Measurements from ENCODE around the gene VPS13D.
A peak's percentile ranks its signal among the peaks of the same experiment; 100 is the strongest.

DNA sequence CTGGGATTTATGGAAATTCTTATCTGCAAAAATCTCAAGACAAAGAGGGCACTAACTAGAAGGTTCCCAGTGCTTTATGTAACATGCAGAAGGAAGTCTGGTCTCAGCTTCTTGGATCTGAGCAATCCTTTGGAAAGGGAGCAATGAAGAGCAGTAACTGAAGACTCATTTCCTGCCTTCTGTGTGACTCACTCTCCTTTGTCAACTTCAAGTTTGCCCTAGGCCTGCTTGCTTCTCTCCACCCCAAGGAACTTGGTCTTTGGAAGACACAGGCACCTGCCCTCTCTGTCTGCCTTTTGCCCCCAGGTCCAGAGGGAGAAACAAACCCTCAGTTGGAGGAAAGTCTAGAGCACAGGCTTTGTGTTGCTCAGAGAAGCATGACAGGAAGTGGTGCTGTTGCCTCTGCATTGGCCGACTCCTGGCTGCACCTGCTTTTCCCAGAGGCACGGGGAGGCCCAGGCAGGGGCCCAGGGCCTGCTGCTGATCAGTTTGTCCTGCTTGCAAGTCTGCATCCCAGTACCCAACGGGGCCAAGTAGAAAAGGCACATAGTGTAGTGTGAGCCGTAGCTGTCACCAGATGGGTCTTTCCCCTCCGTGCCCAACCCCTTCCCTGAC, 251.0 kb downstream of the VPS13D start:
- TF ChIP-seq BHLHE40 (IDR thresholded peaks at IDR 0.05; ENCODE audit: low read depth, low read length) (no peak), RAD21 (IDR thresholded peaks at IDR 0.05; ENCODE audit: low read length) (peak; percentile 31; the same call in 1 of the 2 replicates), SMC3 (IDR thresholded peaks at IDR 0.05; ENCODE audit: low read depth, low read length) (no peak; the same call in 1 of the 2 replicates)
- TF ChIP-seq, protein P1, sequence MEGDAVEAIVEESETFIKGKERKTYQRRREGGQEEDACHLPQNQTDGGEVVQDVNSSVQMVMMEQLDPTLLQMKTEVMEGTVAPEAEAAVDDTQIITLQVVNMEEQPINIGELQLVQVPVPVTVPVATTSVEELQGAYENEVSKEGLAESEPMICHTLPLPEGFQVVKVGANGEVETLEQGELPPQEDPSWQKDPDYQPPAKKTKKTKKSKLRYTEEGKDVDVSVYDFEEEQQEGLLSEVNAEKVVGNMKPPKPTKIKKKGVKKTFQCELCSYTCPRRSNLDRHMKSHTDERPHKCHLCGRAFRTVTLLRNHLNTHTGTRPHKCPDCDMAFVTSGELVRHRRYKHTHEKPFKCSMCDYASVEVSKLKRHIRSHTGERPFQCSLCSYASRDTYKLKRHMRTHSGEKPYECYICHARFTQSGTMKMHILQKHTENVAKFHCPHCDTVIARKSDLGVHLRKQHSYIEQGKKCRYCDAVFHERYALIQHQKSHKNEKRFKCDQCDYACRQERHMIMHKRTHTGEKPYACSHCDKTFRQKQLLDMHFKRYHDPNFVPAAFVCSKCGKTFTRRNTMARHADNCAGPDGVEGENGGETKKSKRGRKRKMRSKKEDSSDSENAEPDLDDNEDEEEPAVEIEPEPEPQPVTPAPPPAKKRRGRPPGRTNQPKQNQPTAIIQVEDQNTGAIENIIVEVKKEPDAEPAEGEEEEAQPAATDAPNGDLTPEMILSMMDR (conservative IDR thresholded peaks at IDR 0.05; ENCODE audit: low read depth, low read length): no peak
- TF ChIP-seq, protein P2, sequence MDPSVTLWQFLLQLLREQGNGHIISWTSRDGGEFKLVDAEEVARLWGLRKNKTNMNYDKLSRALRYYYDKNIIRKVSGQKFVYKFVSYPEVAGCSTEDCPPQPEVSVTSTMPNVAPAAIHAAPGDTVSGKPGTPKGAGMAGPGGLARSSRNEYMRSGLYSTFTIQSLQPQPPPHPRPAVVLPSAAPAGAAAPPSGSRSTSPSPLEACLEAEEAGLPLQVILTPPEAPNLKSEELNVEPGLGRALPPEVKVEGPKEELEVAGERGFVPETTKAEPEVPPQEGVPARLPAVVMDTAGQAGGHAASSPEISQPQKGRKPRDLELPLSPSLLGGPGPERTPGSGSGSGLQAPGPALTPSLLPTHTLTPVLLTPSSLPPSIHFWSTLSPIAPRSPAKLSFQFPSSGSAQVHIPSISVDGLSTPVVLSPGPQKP (IDR thresholded peaks at IDR 0.05; ENCODE audit: borderline replicate concordance, low read depth, low read length): no peak
